GOT3 (cell line): Measurements from ENCODE around the gene AP1S3.
"Not testable (repeated sequence)": the region's sequence is repeated elsewhere in the genome, so short reads cannot be mapped to it uniquely, and the experiment has no call there.

Experiments
- DNase-seq: peaks from one replicate; lab custom pipeline; 2025; ENCODE audit warnings: mixed read lengths; lab: John Stamatoyannopoulos, UW

The AP1S3 gene

GRCh38 chr2:223853425-223853837 is 16.0 kb upstream of the AP1S3 start:
- no peak for DNase-seq

GRCh38 chr2:223852281-223852795 is 15.0 kb upstream of the AP1S3 start:
- DNase-seq = no peak

- no peak for DNase-seq
Measured at GRCh38 chr2:223847410-223847809, 10.0 kb upstream of the AP1S3 start.

- DNase-seq = no peak
Measured at GRCh38 chr2:223846515-223846914, 9.1 kb upstream of the AP1S3 start.

- DNase-seq = no peak
Measured at GRCh38 chr2:223841436-223842190, 4.2 kb upstream of the AP1S3 start.

- no peak for DNase-seq
Measured at GRCh38 chr2:223835701-223836532, 1.5 kb downstream of the AP1S3 start.

- no peak for DNase-seq
Measured at GRCh38 chr2:223834431-223834830, 3.0 kb downstream of the AP1S3 start.

GRCh38 chr2:223832241-223832903 is 5.0 kb downstream of the AP1S3 start:
- DNase-seq = no peak

- DNase-seq = no peak
Measured at GRCh38 chr2:223829128-223829527, 8.3 kb downstream of the AP1S3 start.

GRCh38 chr2:223828314-223828713 is 9.1 kb downstream of the AP1S3 start:
- DNase-seq = no peak

- DNase-seq = no peak
Measured at GRCh38 chr2:223826995-223827394, 10.4 kb downstream of the AP1S3 start.

GRCh38 chr2:223824301-223824700 is 13.1 kb downstream of the AP1S3 start:
- no peak for DNase-seq

- no peak for DNase-seq
Measured at GRCh38 chr2:223822818-223823217, 14.6 kb downstream of the AP1S3 start.

- no peak for DNase-seq
Measured at GRCh38 chr2:223820549-223820948, 16.8 kb downstream of the AP1S3 start.

GRCh38 chr2:223819891-223820290 is 17.5 kb downstream of the AP1S3 start:
- DNase-seq = no peak

- DNase-seq = no peak
Measured at GRCh38 chr2:223815884-223816570, 21.4 kb downstream of the AP1S3 start.

- DNase-seq = no peak
Measured at GRCh38 chr2:223815186-223815883, 22.0 kb downstream of the AP1S3 start.

- not testable (repeated sequence) for DNase-seq
Measured at GRCh38 chr2:223814764-223815163, 22.6 kb downstream of the AP1S3 start.

- no peak for DNase-seq
Measured at GRCh38 chr2:223813329-223813728, 24.1 kb downstream of the AP1S3 start.

- no peak for DNase-seq
Measured at GRCh38 chr2:223811757-223812156, 25.6 kb downstream of the AP1S3 start.

GRCh38 chr2:223805008-223805407 is 32.4 kb downstream of the AP1S3 start:
- DNase-seq = no peak
